Stimulated activated CD4-positive, alpha-beta T cell treated with anti-CD3 and anti-CD28 coated beads, Interleukin-2, amount 100 ng/mL, for 48 hours (primary cell): ENCODE measurements around the gene MIA2.
A peak's percentile ranks its signal among the peaks of the same experiment; 100 is the strongest.
"Not testable (repeated sequence)": the region's sequence is repeated elsewhere in the genome, so short reads cannot be mapped to it uniquely, and the experiment has no call there.

Experiments used
- DNase-seq, 2 donors: peaks; one replicate each; pipeline ENCODE4 v3.0.0-alpha.2; 2020

The MIA2 gene

DNA sequence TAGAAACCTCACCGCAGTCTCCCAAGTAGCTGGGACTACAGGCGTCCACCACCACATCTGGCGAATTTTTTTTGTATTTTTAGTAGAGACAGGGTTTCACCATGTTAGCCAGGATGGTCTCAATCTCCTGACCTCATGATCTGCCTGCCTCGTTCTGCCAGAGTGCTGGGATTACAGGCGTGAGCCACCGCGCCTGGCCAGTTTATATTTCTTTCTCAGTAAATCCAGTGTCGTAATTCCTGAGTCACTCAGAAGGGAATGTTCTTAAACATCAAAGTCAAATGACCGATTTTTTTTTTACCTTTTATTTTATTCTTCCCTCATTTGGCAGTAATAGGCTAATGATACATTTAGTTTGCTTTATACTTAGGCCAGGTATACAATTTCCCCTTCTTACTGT lies 118.0 kb downstream of the MIA2 start:
- no peak for DNase-seq

DNA sequence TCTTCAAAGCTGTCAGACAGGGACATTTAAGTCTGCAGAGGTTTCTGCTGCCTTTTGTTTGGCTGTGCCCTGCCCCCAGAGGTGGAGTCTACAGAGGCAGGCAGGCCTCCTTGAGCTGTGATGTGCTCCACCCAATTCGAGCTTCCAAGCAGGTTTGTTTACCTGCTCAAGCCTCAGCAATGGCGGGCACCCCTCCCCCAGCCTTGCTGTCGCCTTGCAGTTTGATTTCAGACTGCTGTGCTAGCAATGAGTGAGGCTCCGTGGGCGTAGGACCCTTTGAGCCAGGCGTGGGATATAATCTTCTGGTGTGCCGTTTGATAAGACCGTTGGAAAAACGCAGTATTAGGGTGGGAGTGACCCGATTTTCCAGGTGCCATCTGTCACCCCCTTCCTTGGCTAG lies 125.4 kb downstream of the MIA2 start:
- DNase-seq, result not testable (repeated sequence)

DNA sequence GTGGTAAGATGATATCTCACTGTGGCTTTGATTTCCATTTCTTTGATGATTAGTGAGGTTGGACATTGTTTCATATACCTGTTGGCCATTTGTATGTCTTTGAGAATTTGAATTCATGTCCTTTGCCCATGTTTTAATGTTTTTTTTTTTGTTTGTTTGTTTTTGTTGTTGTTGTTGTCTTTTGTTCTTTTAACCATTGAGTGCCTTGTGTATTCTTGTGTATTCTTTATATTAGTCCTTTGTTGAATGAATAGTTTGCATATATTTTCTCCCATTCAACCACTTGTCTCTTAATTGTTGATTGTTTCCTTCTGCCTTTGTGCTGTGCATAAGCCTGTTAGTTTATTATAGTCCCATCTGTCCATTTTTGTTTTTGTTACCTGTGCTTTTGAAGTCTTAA lies 126.6 kb downstream of the MIA2 start:
- DNase-seq, result no peak

DNA sequence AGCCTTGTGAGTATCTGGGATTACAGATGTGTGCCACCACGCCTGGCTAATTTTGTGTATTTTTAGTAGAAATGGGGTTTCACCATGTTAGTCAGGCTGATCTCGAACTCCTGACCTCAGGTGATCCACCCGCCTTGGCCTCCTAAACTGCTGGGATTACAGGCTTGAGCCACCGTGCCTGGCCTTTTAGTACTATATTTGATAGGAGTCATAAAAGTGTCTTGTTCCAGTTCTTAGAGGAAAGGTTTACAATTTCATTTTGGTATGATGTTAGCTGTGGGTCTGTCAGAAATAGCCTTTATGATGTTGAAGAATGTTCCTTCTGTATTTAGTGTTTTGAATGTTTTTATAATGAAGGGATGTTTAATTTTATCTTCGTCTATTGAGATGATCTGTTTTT lies 127.8 kb downstream of the MIA2 start:
- not testable (repeated sequence) for DNase-seq

DNA sequence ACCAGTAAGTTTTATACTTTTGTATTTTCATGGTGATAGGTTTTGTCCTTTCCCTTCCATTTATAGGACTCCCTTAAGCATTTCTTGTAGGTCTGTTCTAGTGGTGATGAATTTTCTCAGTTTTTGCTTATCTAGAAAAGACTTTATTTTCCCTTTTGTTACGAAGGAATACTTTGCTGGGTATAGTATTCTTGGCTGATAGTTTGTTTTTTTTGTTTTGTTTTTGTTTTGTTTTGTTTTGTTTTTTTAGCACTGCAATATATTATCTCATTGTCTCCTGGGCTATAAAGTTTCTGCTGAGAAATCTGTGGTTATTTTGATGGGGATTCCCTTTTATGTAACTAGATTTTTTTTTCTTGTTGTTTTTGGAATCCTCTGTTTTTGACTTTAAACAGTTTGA lies 130.8 kb downstream of the MIA2 start:
- DNase-seq, result no peak

DNA sequence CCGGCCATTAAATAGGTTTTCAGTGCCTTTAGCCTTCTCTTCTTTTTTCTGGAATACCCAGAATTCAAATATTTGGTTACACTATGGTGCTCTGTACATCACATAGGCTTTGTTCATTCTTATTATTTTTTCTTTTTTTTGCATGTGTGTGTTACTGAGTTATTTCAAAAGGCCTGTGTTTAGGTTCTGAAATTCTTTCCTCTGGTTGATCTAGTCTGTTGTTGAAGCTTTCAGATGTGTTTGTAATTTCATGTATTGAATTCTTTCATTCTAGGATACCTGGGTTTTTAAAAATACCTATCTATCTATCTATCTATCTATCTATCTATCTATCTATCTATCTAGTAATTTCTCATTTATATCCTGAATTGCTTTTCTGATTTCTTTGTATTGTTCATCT lies 131.6 kb downstream of the MIA2 start:
- no peak for DNase-seq

DNA sequence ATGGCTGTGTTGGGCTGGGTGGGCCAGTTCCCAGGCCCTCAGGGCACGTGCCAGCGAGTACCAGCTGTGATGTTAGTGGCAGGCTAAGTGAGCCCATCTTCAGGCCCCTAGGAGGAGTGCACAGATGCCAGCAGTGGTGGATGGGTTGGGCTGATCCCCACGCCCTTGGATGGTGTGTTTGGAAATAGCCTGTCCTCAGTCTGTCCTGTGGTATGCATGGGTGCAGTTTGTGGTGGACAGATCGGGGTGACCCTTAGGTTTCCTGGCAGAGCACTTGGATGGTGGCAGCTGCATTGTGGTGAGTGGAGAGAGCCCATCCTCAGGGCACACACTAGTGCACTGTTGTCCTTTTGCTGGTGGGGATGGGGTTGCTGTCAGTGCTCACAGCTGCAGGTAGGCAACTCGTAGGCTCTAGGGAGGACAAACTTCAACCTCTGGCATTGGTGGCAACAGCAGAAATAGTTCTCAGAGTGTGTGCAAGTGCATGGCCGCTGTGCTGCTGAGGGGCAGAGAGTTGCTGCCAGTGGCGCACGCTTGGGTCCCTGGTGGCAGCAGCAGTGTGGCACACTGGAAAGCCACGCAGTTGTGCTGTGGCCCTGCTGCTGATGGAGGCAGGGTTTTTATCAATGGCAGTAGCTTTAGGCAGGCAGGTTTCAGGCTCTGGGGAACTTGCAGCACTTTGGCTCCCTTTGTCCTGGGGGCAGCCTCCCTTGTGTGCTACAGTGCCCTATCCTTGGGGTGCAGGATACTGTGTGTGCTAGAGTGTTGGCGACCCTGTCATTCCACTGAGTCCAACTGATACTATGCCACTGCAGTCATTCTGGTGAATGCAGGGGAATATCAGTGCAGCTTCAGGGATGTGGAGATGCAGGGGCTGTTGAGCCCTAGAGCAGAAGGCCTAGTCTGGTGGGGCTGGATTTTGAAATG lies 133.0 kb downstream of the MIA2 start:
- no peak for DNase-seq

DNA sequence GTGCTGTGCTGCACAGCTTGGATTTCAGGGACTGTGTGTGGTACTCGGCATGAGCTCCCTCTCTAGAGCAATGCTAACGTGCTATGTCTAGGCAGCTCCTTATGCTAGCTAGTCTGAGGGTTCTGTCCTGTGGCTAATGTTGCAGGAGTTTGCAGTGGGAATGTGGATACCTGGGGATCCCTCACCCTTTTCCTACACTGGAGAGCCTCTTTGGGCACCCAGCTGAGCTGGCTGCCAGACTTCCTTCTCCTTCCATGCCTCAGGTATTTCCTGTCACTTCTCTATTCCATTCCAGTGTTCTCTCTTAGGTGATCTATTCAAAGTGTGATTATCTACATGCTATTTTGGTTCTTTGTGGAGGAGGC lies 133.7 kb downstream of the MIA2 start:
- DNase-seq, result no peak

DNA sequence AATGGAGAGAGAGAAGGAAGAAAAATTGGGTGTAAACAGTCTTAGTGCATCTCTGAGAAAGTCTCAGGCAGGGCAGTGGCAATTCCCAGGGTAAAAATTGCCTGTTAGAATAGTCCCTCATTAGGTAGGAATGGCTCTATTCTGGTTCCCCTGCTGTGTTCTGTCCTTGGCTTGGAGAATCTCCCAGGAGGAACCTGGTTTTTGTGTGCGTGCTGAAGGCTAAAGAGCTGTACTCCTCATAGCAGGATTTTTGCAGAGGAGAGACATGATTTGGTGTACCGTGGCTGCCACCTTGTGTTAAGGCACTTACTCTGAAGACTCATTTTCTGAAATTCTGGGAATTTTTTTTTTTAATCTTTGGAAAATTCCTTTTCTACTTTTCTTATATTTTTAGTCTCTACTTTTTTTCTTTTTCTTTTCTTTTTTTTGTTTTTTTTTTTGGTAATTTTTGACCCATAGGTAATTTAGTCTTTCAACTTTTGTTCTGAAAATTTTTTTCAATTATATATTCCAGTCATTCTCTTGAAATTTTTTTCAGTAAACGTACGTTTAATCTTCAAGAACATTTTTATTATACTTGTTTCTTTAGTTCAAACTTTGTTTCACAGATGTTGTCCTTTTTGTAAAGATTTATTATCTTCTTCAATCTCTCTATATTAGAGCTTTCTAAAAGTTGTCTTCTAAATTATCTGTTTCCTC lies 134.7 kb downstream of the MIA2 start:
- peak in 1 of 2 donors; percentile 14 for DNase-seq

DNA sequence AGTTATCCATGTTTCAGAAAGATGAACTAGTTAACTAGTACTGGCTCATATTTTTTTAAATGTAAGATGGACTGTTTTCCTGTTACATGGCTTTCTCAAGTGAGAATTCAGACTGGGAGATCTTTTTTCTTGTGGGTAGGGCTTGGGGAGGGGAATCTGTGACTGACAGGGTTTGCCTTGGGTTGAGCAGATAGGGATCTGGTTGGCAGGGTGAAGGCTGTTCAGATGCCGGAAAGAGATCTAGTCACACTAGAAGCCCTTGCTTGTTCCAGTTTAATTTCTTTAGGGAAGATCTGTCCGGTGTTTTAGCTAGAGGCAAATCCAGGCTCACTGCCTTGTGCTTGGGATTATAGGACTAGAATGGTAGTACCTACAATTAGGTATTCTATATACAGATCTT lies 135.3 kb downstream of the MIA2 start:
- no peak for DNase-seq

DNA sequence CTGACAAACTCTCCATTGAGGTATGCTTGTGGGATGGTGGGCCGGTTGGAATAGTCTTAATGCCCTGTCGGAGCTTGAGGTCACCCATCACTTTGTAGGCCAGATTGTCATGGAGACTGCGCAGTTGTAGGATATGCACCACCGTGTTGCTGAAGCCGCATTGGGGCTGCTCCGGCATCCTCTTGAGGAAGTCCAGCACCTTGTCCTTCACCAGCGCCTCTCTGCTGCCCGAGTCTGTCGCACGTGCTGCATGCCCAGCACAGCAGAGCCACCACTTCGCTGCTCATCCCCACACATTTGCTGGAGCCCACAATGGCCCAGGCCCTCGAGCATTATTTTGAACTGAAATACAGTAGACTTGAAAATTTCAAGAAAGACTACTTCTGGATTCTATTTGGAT lies 136.7 kb downstream of the MIA2 start:
- no peak for DNase-seq

DNA sequence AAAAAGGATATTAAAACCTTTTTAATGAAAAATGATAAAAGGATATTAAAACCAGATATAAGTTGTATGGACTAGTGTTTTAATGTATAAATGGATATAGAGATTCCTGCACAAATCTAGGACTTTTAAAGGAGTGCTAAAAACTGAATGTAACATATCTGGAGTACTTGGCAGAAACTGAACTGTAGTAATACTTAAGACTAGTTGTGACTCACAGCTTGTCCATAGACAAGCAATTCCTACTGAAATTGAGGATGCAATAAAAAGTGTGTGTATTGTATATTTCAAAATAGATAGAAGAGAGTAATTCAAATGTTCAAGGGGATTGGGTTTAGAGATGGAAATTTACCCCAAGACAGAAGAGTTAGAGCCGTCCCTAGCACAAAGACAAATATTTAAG lies 138.9 kb downstream of the MIA2 start:
- no peak for DNase-seq

DNA sequence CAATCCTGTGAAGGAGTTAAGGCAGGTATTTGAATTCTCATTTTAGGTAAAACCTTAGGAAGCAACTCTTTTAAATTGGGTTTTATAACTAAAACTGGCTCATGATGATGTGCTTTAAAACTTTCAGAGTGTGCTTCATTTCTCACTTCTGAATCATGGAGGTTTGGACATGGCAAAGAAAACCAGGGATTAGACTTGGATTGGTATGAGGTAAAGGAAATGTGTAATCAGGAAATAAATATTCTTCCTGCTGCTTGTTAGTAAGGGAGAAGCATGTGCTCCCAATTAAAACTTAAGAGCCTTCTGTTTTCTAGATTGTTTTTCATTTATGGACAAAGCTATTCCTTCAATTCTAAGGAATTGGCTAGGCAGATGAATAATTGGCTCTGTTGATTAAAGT lies 141.1 kb downstream of the MIA2 start:
- DNase-seq, result no peak

DNA sequence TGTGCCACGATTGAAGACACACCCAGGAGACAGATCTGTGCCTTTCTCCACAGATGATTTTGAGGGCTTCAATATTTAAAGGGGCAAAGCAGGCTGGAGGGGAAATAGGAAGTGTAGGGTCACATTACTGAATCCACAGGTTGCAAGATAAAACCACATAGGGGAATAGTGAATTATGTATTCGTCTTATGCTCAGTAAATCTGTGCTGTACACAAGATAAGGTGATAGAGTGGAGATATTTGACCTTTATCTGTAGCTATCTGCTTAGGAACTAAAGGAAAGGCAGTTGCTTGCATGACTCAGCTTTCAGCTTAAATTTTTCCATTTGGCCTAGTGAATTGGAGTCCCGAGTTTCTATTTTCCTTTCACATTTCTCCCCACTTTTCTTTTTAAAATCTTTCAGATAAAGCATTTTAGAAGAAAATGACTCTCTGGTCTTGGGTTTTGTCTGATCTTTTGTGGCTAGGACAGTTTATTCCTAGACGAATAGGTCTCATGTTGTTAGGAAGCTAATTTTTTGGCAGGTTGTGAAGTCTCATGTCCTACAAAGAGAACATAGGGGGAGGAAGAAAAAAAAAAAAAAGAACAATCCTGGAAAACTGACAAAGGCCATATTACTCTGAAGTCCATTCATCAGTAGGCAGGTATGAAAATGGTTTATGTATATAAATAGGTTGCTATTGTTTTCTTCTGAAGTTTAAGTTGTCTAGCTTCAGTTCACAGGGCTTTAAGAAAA lies 143.1 kb downstream of the MIA2 start:
- DNase-seq, result no peak

DNA sequence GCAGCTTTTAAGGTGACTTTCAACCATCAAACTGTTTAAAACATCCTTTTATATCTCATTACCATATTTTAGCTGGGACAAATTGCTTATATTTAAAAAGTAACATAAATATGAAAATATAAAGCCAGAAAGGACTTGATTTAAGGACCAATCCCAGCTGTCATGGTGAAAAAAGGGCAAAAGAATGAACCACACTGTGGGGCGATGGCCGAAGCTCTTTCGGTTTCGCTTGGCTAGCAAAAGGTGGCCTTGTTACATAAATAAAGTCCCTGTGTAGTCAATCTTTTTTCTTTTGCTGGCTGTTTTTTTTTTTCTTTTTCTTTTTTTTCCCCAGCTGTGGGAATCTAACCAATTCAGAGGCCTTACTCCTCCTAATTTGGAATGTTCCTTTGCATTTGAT lies 147.7 kb downstream of the MIA2 start:
- DNase-seq, result no peak

DNA sequence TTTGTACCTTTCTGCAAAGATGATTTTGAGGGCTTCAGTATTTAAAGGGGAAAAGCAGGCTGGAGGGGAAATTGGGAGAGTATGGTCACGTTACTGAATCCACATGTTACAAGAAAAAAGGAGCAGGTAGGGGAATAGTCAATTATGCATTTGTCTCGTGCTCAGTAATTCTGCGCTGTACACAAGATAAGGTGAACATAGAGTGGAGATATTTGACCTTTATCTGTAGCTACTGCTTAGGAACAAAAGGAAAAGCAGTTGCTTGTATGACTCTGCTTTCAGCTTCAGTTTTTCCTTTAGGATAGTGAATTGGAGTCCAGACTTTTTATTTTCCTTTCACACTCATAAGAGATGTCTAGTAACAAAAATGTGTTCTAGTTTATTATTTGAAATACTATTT lies 148.7 kb downstream of the MIA2 start:
- DNase-seq, result no peak

DNA sequence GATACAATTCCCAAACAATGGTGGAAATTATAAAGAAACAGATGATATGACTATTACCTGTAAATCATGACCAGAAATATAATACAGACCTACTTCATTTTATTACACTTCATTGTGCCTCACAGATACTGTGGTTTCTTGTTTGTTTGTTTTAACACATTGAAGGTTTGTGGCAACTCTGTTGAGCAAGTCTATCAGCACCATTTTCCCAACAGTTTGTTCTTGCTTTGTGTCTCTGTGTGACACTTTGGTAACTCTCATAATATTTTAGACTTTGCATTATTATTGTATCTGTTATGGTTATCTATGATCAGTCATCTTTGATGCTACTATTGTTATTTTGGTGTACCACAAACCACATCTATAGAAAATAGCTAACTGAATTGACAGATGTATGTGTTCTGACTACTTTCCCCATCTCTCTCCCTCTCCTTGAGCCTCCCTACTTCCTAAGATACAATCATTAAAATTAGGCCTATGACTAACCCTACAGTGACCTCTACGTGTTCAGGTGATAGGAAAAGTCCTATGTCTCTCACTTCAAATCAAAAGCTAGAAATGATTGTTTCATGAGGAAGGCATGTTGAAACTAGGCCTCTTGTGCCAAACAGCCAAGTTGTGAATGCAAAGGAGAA lies 149.4 kb downstream of the MIA2 start:
- no peak for DNase-seq

DNA sequence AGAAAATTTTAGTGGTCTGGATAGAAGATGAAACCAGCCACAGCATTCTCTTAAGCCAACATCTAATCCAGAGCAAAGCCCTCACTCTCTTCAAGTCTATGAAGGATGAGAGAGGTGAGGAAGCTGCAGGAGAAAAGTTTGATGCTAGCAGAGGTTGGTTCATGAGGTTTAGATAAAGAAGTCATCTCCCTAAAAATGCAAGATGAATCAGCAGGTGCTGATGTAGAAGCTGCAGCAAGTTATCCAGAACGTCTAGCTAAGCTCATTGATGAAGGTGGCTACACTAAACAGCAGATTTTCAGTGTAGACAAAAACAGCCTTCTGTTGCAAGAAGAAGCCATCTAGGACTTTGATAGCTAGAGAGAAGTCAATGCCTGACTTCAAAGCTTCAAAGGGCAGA lies 150.0 kb downstream of the MIA2 start:
- DNase-seq, result no peak

DNA sequence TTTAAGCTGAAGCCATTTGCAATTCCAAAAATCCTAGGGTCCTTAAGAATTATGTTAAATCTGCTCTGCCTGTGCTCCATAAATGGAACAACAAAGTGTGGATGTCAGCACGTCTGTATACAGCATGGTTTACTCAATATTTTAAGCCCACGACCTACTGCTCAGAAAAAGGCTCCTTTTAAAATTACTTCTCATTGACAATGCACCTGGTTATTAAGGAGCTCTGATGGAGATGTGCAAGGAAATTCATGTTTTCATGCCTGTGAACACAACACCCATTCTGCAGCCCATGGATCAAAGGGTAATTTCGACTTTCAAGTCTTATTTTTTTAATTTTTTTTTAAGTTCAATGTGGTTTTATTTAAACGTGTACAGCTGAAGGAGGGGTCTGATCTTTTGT lies 150.5 kb downstream of the MIA2 start:
- no peak for DNase-seq

DNA sequence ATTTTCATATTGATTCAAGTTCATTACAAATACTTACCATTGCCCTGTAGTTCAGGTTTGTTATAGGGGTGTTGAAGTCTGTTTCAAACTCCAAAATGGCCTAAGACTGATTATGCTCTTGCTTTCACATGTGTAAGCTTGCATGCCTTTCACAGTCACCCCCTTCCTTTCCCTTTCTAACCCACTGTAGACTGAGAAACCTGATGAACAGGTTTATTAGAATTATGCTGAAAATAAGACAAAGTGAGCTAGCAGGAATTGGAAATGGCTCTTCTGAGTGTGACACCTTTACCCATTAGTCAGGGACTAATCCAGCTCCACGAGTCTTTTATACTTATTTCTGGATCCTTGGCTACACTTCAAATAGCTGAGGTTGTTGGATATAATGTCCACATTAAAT lies 159.6 kb downstream of the MIA2 start:
- no peak for DNase-seq

DNA sequence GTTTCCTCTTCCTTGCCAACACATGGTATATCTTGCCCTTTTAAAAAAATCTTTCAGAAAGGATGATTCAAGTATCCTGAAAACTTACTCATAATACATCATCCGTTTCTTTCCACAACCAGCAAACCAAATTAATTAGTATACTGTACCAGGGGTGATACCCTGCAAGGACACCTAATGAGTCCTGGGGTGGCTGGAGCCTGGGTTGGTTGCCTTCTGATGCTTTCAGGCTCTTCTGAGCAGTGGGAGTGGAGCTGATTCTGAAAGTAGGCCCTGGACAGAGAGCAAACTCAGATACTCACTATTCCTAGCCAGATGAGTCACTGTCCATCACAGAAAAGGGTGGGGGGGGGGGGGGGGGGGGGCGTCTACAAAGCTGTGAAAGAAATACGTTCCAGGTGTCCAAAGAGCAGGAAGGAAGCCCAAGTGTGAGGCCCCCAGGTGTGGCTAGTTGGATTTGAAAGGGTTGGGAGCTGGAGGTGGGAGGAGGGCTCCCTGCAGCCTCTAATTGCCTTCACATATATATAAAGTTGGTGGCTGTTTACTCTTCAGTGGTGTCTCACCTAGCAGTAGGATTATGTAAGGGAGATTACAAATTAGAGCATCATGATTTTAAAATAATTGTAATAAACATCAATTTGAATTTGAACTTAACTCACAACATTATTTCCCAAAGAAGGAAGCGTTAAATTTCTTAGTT lies 162.0 kb downstream of the MIA2 start:
- DNase-seq, result no peak

DNA sequence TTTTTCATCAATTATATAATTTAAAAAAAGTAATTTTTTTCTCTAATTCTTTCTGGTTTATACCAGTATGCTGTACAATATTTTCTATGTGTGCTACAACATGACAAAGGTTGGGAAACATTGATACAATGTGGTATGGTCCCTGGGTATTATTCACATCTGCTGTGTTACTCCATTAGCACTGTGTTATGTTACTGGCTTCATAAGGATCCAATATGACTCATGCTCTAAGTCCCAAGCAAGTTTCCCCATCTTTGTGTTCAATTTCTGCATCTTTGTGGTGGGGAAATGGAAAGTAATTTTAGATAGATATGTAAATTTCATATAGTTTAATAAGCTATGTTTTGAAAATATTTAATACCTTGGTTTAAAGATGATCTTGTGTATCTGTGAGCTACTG lies 162.7 kb downstream of the MIA2 start:
- DNase-seq, result no peak

DNA sequence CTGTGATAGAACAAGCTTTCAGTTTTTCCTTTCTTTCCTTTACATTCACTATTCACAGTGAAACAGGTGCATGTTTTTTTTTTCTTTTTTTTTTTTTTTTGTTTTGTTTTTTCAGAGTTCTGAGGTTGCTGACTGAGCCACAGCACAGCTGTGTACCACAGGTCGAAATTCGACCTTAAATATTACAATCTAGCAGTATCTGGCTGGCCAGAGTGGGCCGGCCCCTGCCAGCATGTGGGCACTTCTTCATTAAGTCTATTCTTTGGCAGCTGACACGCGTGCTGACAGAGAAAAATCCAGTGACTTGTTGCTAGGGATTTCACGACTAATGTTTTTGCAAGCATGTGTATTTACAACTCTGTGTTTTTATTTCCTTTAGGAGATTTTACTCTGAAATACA lies 164.7 kb downstream of the MIA2 start:
- DNase-seq, result no peak
